SK-N-SH treated with all-trans-retinoic acid at 6 μM for 48 hours (cell line): ENCODE data around the gene NME8.

ENCODE experiments used
- ATAC-seq: fragments of 200-7000 bp; cut with Tn5 transposase; 3 replicates; pipeline ENCODE4 v1.9.1; 2020; ENCODE audit warnings: mild to moderate bottlenecking, moderate library complexity
- ARNTL ChIP-seq: fragments of 450-650 bp; formaldehyde crosslinking; IDR thresholded peaks from 2 replicates; pipeline ENCODE4 v1.5.0; 2020; ENCODE audit warnings: low read depth, mild to moderate bottlenecking, moderate library complexity, borderline replicate concordance
- BACH2 ChIP-seq: fragments of 250-450 bp; sonication (Bioruptor Pico); IDR thresholded peaks from 2 replicates; pipeline ENCODE4 v1.9.0; 2021; ENCODE audit warnings: mild to moderate bottlenecking, borderline replicate concordance
- CSDC2 ChIP-seq: fragments of 250-450 bp; sonication (Bioruptor Pico); IDR thresholded peaks from 2 replicates; pipeline ENCODE4 v1.5.0; 2020; ENCODE audit warnings: mild to moderate bottlenecking, moderate library complexity
- ESRRG ChIP-seq: fragments of 250-450 bp; sonication (Bioruptor Pico); IDR thresholded peaks from 2 replicates; pipeline ENCODE4 v1.6.1; 2021; ENCODE audit warnings: mild to moderate bottlenecking
- ISL1 ChIP-seq: fragments of 250-450 bp; sonication (Bioruptor Pico); IDR thresholded peaks from 2 replicates; pipeline ENCODE4 v2.1.2; 2022; ENCODE audit warnings: mild to moderate bottlenecking, moderate library complexity
- OSR1 ChIP-seq: fragments of 250-450 bp; sonication (Bioruptor Pico); IDR thresholded peaks from 2 replicates; pipeline ENCODE4 v1.8.0; 2022; ENCODE audit warnings: moderate library complexity, mild to moderate bottlenecking, inconsistent platforms
- PPARA ChIP-seq: fragments of 250-450 bp; sonication (Bioruptor Pico); IDR thresholded peaks from 2 replicates; pipeline ENCODE4 v1.5.0; 2020; ENCODE audit warnings: mild to moderate bottlenecking, borderline replicate concordance
- RARB ChIP-seq: fragments of 250-450 bp; sonication (Bioruptor Pico); IDR thresholded peaks from 2 replicates; pipeline ENCODE4 v1.8.0; 2021; ENCODE audit warnings: mild to moderate bottlenecking, moderate library complexity
- SNAI2 ChIP-seq: fragments of 250-450 bp; sonication (Bioruptor Pico); IDR thresholded peaks from 2 replicates; pipeline ENCODE4 v1.5.0; 2020; ENCODE audit warnings: mild to moderate bottlenecking, moderate library complexity
- TCF4 ChIP-seq: fragments of 250-450 bp; sonication (Bioruptor Pico); IDR thresholded peaks from 2 replicates; pipeline ENCODE4 v1.8.0; 2021; ENCODE audit warnings: mild to moderate bottlenecking, moderate library complexity, borderline replicate concordance
- TOX ChIP-seq: fragments of 250-450 bp; sonication (Bioruptor Pico); IDR thresholded peaks from 2 replicates; pipeline ENCODE4 v1.8.0; 2021; ENCODE audit warnings: mild to moderate bottlenecking, moderate library complexity, borderline replicate concordance
- ZC3H10 ChIP-seq: fragments of 250-450 bp; sonication (Bioruptor Pico); IDR thresholded peaks from 2 replicates; pipeline ENCODE4 v1.5.1; 2021; ENCODE audit warnings: mild to moderate bottlenecking, moderate library complexity
- ZFP3 ChIP-seq: fragments of 250-450 bp; sonication (Bioruptor Pico); IDR thresholded peaks from 2 replicates; pipeline ENCODE4 v1.5.0; 2020; ENCODE audit warnings: mild to moderate bottlenecking, moderate library complexity
- ZFP30 ChIP-seq: fragments of 450-650 bp; formaldehyde crosslinking; IDR thresholded peaks from 2 replicates; pipeline ENCODE4 v1.5.0; 2022; ENCODE audit warnings: mild to moderate bottlenecking, moderate library complexity
- ZNF565 ChIP-seq: fragments of 450-650 bp; formaldehyde crosslinking; conservative IDR thresholded peaks from 2 replicates; pipeline ENCODE4 v1.5.0; 2020; ENCODE audit warnings: low read depth, mild to moderate bottlenecking, moderate library complexity
- ZNF70 ChIP-seq: fragments of 450-650 bp; formaldehyde crosslinking; IDR thresholded peaks from 2 replicates; pipeline ENCODE4 v1.5.0; 2020; ENCODE audit warnings: mild to moderate bottlenecking, moderate library complexity
- ZNF8 ChIP-seq: fragments of 450-650 bp; formaldehyde crosslinking; IDR thresholded peaks from 2 replicates; pipeline ENCODE4 v1.5.0; 2020; ENCODE audit warnings: mild to moderate bottlenecking, moderate library complexity
- TF ChIP-seq, protein P1 (sequence below): fragments of 250-450 bp; sonication (Bioruptor Pico); IDR thresholded peaks from 2 replicates; pipeline ENCODE4 v1.5.0; 2020; ENCODE audit warnings: mild to moderate bottlenecking, moderate library complexity
- TF ChIP-seq, protein P2 (sequence below): fragments of 250-450 bp; sonication (Bioruptor Pico); IDR thresholded peaks from 2 replicates; pipeline ENCODE4 v1.5.1; 2020; ENCODE audit warnings: low read depth, mild to moderate bottlenecking, moderate library complexity
- TF ChIP-seq, protein P3 (sequence below): fragments of 250-450 bp; sonication (Bioruptor Pico); IDR thresholded peaks from 2 replicates; pipeline ENCODE4 v1.8.0; 2020; ENCODE audit warnings: mild to moderate bottlenecking, moderate library complexity, borderline replicate concordance
- TF ChIP-seq, protein P4 (sequence below): fragments of 250-450 bp; sonication (Bioruptor Pico); IDR thresholded peaks from 2 replicates; pipeline ENCODE4 v1.8.0; 2021; ENCODE audit warnings: low read depth, mild to moderate bottlenecking, moderate library complexity, borderline replicate concordance

NME8 gene

DNA sequence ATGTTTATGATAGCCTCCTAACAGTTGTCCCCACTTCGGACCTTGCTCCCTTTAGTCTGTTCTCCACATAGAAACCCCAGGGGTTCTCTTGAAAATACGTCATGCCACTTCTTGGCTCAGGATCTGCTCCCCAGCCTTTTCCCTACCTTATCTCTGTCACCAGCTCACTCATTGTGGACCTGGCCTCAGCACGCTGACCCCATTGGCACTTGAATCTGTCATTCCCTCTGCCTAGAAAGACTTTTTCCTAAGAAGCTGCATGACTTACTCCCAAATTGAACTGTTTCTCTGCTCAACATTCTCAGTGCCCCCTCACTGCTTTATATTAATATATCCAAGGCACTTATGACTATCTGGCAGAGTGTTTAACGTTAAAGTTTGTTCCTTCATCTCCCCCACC is 80.5 kb downstream of the NME8 start:
- no peak for ATAC-seq
- TF ChIP-seq TCF4 (CRISPR knock-in tag) (no peak), CSDC2 (CRISPR knock-in tag) (no peak), BACH2 (CRISPR knock-in tag) (no peak), ISL1 (CRISPR knock-in tag) (no peak), SNAI2 (CRISPR knock-in tag) (no peak)
- TF ChIP-seq, protein P1, sequence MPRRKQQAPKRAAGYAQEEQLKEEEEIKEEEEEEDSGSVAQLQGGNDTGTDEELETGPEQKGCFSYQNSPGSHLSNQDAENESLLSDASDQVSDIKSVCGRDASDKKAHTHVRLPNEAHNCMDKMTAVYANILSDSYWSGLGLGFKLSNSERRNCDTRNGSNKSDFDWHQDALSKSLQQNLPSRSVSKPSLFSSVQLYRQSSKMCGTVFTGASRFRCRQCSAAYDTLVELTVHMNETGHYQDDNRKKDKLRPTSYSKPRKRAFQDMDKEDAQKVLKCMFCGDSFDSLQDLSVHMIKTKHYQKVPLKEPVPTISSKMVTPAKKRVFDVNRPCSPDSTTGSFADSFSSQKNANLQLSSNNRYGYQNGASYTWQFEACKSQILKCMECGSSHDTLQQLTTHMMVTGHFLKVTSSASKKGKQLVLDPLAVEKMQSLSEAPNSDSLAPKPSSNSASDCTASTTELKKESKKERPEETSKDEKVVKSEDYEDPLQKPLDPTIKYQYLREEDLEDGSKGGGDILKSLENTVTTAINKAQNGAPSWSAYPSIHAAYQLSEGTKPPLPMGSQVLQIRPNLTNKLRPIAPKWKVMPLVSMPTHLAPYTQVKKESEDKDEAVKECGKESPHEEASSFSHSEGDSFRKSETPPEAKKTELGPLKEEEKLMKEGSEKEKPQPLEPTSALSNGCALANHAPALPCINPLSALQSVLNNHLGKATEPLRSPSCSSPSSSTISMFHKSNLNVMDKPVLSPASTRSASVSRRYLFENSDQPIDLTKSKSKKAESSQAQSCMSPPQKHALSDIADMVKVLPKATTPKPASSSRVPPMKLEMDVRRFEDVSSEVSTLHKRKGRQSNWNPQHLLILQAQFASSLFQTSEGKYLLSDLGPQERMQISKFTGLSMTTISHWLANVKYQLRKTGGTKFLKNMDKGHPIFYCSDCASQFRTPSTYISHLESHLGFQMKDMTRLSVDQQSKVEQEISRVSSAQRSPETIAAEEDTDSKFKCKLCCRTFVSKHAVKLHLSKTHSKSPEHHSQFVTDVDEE: no peak
- TF ChIP-seq, all 23 proteins: peak for 0

DNA sequence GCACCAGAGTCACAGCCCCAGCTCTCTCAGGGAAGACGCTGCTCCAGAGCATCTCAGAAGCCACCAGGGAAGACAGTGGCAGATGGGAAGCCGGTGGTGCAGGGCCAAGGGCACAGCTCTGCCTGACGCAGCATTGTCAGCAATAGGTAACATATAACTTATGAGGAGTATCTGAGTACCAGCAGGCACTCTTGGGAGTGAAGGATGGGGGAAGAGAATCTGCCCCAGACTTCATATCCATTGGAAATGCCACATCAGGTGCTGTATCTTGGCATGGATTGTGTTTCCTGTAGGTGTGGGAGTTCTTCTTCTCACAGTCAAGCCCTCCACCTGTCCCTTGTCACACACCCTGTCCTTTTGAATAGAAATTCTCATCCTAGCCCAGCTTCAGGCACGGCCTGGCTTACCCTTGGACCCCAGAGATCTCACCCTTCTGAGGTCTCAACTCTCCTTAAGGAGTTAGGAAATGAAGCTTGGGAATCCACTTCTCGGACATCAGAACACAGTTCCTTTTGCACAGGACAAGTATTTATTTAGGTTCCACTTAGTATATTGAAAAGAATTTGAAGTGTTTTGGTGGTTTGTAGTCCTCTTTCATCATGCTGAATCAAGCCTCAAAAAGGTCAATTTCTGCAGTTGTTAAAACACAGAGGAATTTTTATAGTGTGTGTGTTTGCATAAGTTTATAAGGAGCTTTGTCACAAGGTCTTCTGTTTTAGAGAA is 82.0 kb downstream of the NME8 start:
- ATAC-seq: no peak
- no peak for TF ChIP-seq ZNF8 (CRISPR knock-in tag)
- no peak for TF ChIP-seq TCF4 (CRISPR knock-in tag)
- TF ChIP-seq, protein P2, sequence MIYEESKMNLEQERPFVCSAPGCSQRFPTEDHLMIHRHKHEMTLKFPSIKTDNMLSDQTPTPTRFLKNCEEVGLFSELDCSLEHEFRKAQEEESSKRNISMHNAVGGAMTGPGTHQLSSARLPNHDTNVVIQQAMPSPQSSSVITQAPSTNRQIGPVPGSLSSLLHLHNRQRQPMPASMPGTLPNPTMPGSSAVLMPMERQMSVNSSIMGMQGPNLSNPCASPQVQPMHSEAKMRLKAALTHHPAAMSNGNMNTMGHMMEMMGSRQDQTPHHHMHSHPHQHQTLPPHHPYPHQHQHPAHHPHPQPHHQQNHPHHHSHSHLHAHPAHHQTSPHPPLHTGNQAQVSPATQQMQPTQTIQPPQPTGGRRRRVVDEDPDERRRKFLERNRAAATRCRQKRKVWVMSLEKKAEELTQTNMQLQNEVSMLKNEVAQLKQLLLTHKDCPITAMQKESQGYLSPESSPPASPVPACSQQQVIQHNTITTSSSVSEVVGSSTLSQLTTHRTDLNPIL (CRISPR knock-in tag): no peak
- no peak for TF ChIP-seq ZFP3 (CRISPR knock-in tag)
- TF ChIP-seq ISL1 (CRISPR knock-in tag): no peak
- no peak for TF ChIP-seq RARB (CRISPR knock-in tag)
- TF ChIP-seq ZC3H10: no peak
- TF ChIP-seq BACH2 (CRISPR knock-in tag): no peak
- TF ChIP-seq OSR1 (CRISPR knock-in tag): no peak
- TF ChIP-seq, protein P3, sequence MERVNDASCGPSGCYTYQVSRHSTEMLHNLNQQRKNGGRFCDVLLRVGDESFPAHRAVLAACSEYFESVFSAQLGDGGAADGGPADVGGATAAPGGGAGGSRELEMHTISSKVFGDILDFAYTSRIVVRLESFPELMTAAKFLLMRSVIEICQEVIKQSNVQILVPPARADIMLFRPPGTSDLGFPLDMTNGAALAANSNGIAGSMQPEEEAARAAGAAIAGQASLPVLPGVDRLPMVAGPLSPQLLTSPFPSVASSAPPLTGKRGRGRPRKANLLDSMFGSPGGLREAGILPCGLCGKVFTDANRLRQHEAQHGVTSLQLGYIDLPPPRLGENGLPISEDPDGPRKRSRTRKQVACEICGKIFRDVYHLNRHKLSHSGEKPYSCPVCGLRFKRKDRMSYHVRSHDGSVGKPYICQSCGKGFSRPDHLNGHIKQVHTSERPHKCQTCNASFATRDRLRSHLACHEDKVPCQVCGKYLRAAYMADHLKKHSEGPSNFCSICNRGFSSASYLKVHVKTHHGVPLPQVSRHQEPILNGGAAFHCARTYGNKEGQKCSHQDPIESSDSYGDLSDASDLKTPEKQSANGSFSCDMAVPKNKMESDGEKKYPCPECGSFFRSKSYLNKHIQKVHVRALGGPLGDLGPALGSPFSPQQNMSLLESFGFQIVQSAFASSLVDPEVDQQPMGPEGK (CRISPR knock-in tag): no peak
- no peak for TF ChIP-seq ESRRG
- TF ChIP-seq SNAI2 (CRISPR knock-in tag): no peak
- TF ChIP-seq, protein P1: no peak
- TF ChIP-seq ARNTL (CRISPR knock-in tag): no peak
- TF ChIP-seq PPARA (CRISPR knock-in tag): no peak
- no peak for TF ChIP-seq ZNF565 (CRISPR knock-in tag)
- no peak for TF ChIP-seq ZFP30 (CRISPR knock-in tag)

DNA sequence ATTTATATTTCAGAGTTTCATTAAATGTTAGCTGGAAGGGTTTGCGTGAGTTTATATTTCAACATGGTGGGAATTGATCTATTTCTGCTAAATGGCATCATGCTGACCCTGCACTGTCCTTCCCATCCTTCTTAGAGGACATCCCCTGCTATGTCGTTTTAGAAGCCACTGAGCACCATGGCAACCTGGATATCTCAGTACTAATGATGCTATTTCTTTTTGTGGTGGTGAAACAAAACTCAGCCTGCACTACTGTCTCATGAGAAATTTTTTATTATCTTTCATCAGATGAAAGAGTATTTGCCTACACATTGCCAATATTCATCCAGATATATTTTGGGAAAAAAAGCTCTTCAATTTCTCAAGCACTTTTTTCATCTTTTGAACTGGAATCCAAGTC is 84.1 kb downstream of the NME8 start:
- ATAC-seq: no peak

More for the DNA sequence above, 84.1 kb downstream of the NME8 start:
- TF ChIP-seq, protein P4, sequence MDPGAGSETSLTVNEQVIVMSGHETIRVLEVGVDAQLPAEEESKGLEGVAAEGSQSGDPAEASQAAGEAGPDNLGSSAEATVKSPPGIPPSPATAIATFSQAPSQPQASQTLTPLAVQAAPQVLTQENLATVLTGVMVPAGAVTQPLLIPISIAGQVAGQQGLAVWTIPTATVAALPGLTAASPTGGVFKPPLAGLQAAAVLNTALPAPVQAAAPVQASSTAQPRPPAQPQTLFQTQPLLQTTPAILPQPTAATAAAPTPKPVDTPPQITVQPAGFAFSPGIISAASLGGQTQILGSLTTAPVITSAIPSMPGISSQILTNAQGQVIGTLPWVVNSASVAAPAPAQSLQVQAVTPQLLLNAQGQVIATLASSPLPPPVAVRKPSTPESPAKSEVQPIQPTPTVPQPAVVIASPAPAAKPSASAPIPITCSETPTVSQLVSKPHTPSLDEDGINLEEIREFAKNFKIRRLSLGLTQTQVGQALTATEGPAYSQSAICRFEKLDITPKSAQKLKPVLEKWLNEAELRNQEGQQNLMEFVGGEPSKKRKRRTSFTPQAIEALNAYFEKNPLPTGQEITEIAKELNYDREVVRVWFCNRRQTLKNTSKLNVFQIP: no peak
- TF ChIP-seq ISL1 (CRISPR knock-in tag): no peak
- no peak for TF ChIP-seq ZC3H10
- TF ChIP-seq, protein P2 (CRISPR knock-in tag): no peak
- TF ChIP-seq RARB (CRISPR knock-in tag): no peak
- TF ChIP-seq PPARA (CRISPR knock-in tag): no peak
- TF ChIP-seq, protein P3 (CRISPR knock-in tag): no peak
- TF ChIP-seq ESRRG: no peak
- no peak for TF ChIP-seq ZNF70 (CRISPR knock-in tag)
- no peak for TF ChIP-seq TOX
- no peak for TF ChIP-seq ZNF565 (CRISPR knock-in tag)
